ENCODE results near the gene DZANK1.

DNA sequence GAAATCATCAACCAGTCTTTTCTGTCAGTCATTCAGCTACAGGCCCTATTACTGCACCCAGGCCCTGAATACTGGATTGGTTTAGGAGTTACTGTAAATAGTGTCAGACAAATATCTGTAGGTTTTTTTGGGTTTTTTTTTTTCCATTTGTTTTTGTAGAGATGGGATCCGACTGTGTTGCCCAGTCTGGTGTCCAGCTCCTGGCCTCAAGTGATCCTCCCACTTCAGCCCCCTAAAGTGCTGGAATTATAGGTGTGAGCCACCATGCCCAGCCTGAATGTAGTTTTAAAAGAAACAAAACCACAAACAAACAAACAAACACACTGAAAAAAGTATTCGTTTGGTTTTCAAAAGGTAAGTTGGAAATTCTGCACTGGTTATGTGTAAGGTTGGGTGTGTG, 39.6 kb downstream of the DZANK1 start:
- TF ChIP-seq POLR2A (IDR thresholded peaks at IDR 0.05), result no peak
- TF ChIP-seq, protein P1, sequence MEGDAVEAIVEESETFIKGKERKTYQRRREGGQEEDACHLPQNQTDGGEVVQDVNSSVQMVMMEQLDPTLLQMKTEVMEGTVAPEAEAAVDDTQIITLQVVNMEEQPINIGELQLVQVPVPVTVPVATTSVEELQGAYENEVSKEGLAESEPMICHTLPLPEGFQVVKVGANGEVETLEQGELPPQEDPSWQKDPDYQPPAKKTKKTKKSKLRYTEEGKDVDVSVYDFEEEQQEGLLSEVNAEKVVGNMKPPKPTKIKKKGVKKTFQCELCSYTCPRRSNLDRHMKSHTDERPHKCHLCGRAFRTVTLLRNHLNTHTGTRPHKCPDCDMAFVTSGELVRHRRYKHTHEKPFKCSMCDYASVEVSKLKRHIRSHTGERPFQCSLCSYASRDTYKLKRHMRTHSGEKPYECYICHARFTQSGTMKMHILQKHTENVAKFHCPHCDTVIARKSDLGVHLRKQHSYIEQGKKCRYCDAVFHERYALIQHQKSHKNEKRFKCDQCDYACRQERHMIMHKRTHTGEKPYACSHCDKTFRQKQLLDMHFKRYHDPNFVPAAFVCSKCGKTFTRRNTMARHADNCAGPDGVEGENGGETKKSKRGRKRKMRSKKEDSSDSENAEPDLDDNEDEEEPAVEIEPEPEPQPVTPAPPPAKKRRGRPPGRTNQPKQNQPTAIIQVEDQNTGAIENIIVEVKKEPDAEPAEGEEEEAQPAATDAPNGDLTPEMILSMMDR (IDR thresholded peaks at IDR 0.05), result no peak
